Hepatocyte (in vitro differentiated cells): ENCODE data around the gene ST3GAL5. TPM values are rescaled to one million over a fixed set of nuclear protein-coding genes. Genes with fewer than 3 reads are reported as not detected.

Experiments used
- DNase-seq: peaks from one replicate; pipeline ENCODE4 v3.0.0-alpha.2; 2016; ENCODE audit warnings: low spot score
- H2AFZ ChIP-seq: fragments of 200-600 bp; sonication (generic); 2 replicates; pipeline ENCODE4 v1.6.0; 2016; ENCODE audit warnings: antibody characterized with exemption, mild to moderate bottlenecking
- H3K27ac ChIP-seq: fragments of 200-600 bp; sonication (generic); 2 replicates; pipeline ENCODE4 v1.5.1; 2016; ENCODE audit warnings: mild to moderate bottlenecking
- H3K27me3 ChIP-seq: fragments of 200-600 bp; sonication (generic); 2 replicates; pipeline ENCODE4 v1.6.1; 2016
- H3K36me3 ChIP-seq: fragments of 200-600 bp; sonication (generic); replicated peaks from 2 replicates; pipeline ENCODE4 v1.5.1; 2016; ENCODE audit warnings: low read depth; ENCODE audit not compliant: insufficient read depth
- H3K4me1 ChIP-seq: fragments of 200-600 bp; sonication (generic); 2 replicates; pipeline ENCODE4 v1.5.1; 2016; ENCODE audit warnings: mild to moderate bottlenecking, moderate library complexity; ENCODE audit not compliant: insufficient read depth
- H3K4me2 ChIP-seq: fragments of 200-600 bp; sonication (generic); 2 replicates; pipeline ENCODE4 v1.6.0; 2016
- H3K4me3 ChIP-seq: fragments of 200-600 bp; sonication (generic); 2 replicates; pipeline ENCODE4 v1.5.1; 2016; ENCODE audit warnings: mild to moderate bottlenecking
- H3K79me2 ChIP-seq: fragments of 200-600 bp; sonication (generic); 2 replicates; pipeline ENCODE4 v1.6.0; 2017; ENCODE audit warnings: mild to moderate bottlenecking
- H3K9me2 ChIP-seq: fragments of 200-600 bp; sonication (generic); replicated peaks from 2 replicates; pipeline ENCODE4 v1.6.0; 2017; ENCODE audit warnings: mild to moderate bottlenecking; ENCODE audit not compliant: insufficient read depth
- H3K9me3 ChIP-seq: fragments of 200-600 bp; sonication (generic); 2 replicates; pipeline ENCODE4 v1.5.1; 2016; ENCODE audit warnings: low read depth, mild to moderate bottlenecking
- H4K20me1 ChIP-seq: fragments of 200-600 bp; sonication (generic); 2 replicates; pipeline ENCODE4 v1.6.0; 2016; ENCODE audit warnings: mild to moderate bottlenecking; ENCODE audit not compliant: insufficient read depth, poor library complexity, severe bottlenecking
- EZH2 ChIP-seq: fragments of 200-600 bp; sonication (generic); IDR thresholded peaks from 2 replicates; pipeline ENCODE4 v1.6.1; 2016; ENCODE audit warnings: antibody characterized with exemption, mild to moderate bottlenecking, borderline replicate concordance
- EZH2phosphoT487 ChIP-seq: fragments of 200-600 bp; sonication (generic); IDR thresholded peaks from one replicate; pipeline ENCODE4 v1.6.1; 2018; ENCODE audit warnings: antibody characterized with exemption, mild to moderate bottlenecking, low read depth, moderate library complexity; ENCODE audit not compliant: unreplicated experiment, severe bottlenecking
- WGBS: methylation state at CpG from one replicate; pipeline ENCODE4 v1.1.6; 2016; ENCODE audit warnings: low lambda C conversion rate; ENCODE audit errors: missing lambda C conversion rate; 5-methylcytosine and 5-hydroxymethylcytosine counted together
- polyA plus RNA-seq: library from polyadenylated mRNA; unstranded; fragments of >200 nt; fragmentation: Nextera tagmentation; extraction: Ambion mirVana; gene quantifications from 2 replicates; pipeline ENCODE4 v1.2.1, GENCODE V29; 2016
- total RNA-seq: library from RNA; depleted of rRNA; stranded (reverse); fragments of >200 nt; gene quantifications from 2 replicates; pipeline ENCODE4 v1.2.3, GENCODE V29; 2014
- TF ChIP-seq, protein P1 (sequence below): fragments of 200-600 bp; sonication (generic); IDR thresholded peaks from 2 replicates; pipeline ENCODE4 v1.5.1; 2016; ENCODE audit warnings: antibody characterized with exemption, mild to moderate bottlenecking; ENCODE audit not compliant: poor library complexity

The ST3GAL5 gene
- total and polyA plus RNA-seq, 2 experiments from 2014 or later = 24.7 to 25.6 TPM

DNA sequence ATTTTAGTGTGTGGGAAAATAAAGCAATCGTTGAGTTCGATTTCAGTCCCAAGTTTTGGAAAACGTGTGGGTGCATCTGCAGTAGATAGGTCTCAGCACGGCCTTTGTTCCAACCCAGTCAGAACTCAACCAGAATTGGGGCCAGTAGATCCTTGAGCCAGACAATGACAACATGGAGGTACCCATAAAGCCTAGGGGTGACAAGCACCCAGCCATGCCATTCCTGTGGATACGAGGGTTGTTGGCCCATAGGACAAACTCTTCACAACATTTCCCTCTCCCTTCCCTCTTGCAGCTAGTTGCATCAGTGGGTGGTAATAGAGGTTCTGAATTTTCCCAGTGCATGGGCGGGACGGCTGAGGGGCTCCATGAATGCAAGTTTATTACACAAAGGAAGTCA is 60.1 kb downstream of the ST3GAL5 start:
- H3K27me3 ChIP-seq = no peaks in the 10 kb centered on the region
- H3K4me3 ChIP-seq = no peak overlapping the region
- DNase-seq = no peak
- H2AFZ ChIP-seq = no peak overlapping the region
- WGBS = 80% methylated on average over 7 of the region's 7 CpGs
- H4K20me1 ChIP-seq = no peaks in the 10 kb centered on the region
- H3K9me3 ChIP-seq = no peaks in the 10 kb centered on the region
- TF ChIP-seq EZH2 = no peak
- H3K79me2 ChIP-seq = no peaks in the 10 kb centered on the region
- H3K4me2 ChIP-seq = no peak overlapping the region
- H3K4me1 ChIP-seq = no peaks in the 10 kb centered on the region
- no peak overlapping the region for H3K27ac ChIP-seq
- no peaks in the 10 kb centered on the region for H3K9me2 ChIP-seq
- H3K36me3 ChIP-seq = no peaks in the 10 kb centered on the region

DNA sequence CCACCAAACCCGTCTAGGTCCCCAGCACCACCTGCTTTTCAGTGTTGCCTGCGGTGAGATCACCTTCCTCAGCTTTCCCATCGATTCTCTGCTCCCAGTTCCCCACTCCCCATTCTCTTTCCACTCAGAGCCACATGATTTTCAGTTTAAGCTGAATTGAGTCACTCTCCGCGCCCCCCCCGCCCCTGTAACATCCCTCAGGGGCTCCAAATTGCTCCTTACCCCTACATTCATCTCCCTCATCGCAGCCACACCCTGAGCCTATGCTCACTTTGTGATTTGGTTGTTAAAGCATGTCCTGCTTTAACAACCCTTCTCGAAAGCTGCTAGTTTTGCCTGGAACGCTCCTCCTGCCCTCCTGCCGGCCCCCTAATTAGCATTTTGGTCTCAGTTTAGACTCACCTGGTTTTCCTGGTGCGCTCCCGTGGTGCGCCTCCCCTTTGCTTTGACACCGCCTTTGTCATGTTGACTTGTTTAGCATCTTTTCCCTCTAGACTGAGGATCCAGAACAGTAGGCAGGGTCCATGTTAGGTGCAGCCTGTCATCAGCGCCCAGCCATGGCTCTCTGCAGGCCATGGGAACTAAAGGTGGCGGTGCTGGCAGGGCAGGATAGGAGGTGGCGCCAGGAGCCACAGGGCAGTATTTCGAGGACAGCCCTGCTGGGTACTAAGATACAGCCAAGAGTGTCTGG is 60.8 kb downstream of the ST3GAL5 start:
- Histone ChIP-seq H4K20me1 (no peaks in the 10 kb centered on the region), H3K27me3 (no peaks in the 10 kb centered on the region), H3K4me2 (peak overlapping the region; percentile 72), H3K79me2 (no peaks in the 10 kb centered on the region), H3K9me3 (no peaks in the 10 kb centered on the region), H3K27ac (no peak overlapping the region), H3K4me3 (no peak overlapping the region), H3K9me2 (no peaks in the 10 kb centered on the region), H3K4me1 (no peaks in the 10 kb centered on the region), H3K36me3 (no peaks in the 10 kb centered on the region), H2AFZ (peak overlapping the region; percentile 83)
- TF ChIP-seq EZH2phosphoT487 (no peak), EZH2 (no peak)
- TF ChIP-seq, protein P1, sequence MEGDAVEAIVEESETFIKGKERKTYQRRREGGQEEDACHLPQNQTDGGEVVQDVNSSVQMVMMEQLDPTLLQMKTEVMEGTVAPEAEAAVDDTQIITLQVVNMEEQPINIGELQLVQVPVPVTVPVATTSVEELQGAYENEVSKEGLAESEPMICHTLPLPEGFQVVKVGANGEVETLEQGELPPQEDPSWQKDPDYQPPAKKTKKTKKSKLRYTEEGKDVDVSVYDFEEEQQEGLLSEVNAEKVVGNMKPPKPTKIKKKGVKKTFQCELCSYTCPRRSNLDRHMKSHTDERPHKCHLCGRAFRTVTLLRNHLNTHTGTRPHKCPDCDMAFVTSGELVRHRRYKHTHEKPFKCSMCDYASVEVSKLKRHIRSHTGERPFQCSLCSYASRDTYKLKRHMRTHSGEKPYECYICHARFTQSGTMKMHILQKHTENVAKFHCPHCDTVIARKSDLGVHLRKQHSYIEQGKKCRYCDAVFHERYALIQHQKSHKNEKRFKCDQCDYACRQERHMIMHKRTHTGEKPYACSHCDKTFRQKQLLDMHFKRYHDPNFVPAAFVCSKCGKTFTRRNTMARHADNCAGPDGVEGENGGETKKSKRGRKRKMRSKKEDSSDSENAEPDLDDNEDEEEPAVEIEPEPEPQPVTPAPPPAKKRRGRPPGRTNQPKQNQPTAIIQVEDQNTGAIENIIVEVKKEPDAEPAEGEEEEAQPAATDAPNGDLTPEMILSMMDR = no peak
- WGBS = 75% methylated on average over 18 of the region's 18 CpGs
- no peak for DNase-seq

DNA sequence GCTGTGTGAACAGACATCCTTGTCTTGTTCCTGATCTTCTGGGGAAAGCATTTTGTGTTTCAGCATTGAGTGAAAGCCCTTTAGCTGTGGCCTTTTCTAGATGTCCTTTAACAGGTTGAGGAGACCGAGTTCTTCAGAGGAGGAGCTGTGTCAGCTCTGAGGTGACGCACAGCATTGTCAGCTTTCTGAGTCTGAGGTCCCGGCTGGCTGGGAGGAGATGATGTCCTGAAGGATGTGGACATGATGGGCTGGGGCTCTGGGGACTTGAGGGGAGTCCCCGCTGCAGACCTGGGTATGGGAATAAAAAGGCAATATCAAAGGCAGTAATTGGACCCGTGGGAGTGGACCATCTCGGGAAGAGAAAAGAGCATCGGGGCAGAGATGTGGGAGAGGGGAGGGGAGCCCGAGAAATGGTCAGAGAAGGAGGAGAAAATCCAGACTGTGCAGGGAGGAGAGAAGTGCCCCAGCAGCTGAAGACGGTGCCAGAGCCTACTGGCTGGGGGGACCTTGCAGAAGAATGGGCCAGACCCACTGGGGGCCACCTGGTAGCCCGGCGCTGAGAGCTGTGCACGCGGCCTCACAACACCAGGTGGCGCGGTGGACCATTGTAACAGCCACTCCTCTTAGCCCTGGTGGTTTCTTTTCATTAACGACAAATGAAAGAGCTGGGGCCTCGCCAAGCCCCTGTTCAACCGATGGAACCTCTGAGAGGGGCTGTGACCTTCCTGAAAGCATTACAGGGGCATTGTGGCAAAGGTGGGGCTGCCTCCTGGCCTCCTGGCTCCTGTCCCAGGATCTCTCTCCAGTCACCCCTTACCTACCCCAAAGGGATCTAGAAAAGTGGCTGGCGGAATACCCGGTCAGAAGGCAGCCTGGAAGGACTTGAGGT is 61.6 kb downstream of the ST3GAL5 start:
- DNase-seq = peak; percentile 82
- peak overlapping the region; percentile 72 for H3K4me2 ChIP-seq
- no peaks in the 10 kb centered on the region for H3K27me3 ChIP-seq
- no peaks in the 10 kb centered on the region for H3K36me3 ChIP-seq
- TF ChIP-seq EZH2 = no peak
- TF ChIP-seq, protein P1 = peak; percentile 95
- no peaks in the 10 kb centered on the region for H3K4me1 ChIP-seq
- H3K79me2 ChIP-seq = no peaks in the 10 kb centered on the region
- no peaks in the 10 kb centered on the region for H3K9me3 ChIP-seq
- H3K9me2 ChIP-seq = no peaks in the 10 kb centered on the region
- H3K4me3 ChIP-seq = no peak overlapping the region
- H3K27ac ChIP-seq = no peak overlapping the region
- H2AFZ ChIP-seq = peak overlapping the region; percentile 83
- no peaks in the 10 kb centered on the region for H4K20me1 ChIP-seq
- 42% methylated on average over 20 of the region's 20 CpGs for WGBS

DNA sequence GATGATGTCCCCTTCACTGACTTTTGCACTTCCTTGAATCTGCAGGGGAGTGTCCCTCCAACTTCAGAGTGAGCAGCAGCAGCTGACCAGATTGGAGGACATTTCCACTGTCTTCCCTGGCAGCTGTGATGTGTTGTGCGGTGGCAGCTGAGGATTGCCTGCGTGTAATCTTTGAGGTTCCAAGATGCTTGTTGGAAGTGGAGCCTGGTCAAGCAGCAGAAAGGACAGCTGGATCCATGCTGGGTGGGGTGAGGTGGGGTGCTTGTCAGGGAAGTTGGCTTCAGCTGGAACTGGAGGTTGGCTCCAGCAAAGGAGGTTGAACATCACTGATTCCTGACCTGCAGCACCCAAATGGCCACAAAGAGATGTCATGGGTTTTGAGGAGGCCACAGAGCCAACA is 64.8 kb downstream of the ST3GAL5 start:
- Histone ChIP-seq H3K27ac (no peak overlapping the region), H3K36me3 (no peaks in the 10 kb centered on the region), H3K4me3 (no peak overlapping the region), H4K20me1 (no peaks in the 10 kb centered on the region), H3K4me2 (no peak overlapping the region), H3K9me3 (no peaks in the 10 kb centered on the region), H3K4me1 (no peaks in the 10 kb centered on the region), H3K27me3 (peaks cover 16% of the 10 kb centered on the region), H3K79me2 (no peaks in the 10 kb centered on the region), H3K9me2 (no peaks in the 10 kb centered on the region), H2AFZ (no peak overlapping the region)
- TF ChIP-seq, protein P1 = no peak
- no peak for TF ChIP-seq EZH2phosphoT487
- TF ChIP-seq EZH2 = no peak
- 50% methylated on average over 2 of the region's 2 CpGs for WGBS
- DNase-seq = no peak
